Liver (tissue), 9 donors: ENCODE data around the gene TP53I13. TPM values are rescaled to one million over a fixed set of nuclear protein-coding genes. Genes with fewer than 3 reads are reported as not detected.

Source experiments
- DNase-seq: peaks from one replicate; pipeline ENCODE4 v3.0.0-alpha.2; 2017; ENCODE audit warnings: low spot score
- H3K27ac ChIP-seq, 2 donors: one replicate each; pipeline ENCODE4 v1.7.0; 2013; ENCODE audit warnings: inconsistent platforms in 2 of 2, low read length in 2 of 2, control low read depth in 1 of 2, low read depth in 1 of 2, mild to moderate bottlenecking in 1 of 2
- H3K27me3 ChIP-seq, 4 donors: one replicate each; pipeline versions ENCODE4 v1.6.1 to v1.7.0; 2013; ENCODE audit warnings: low read length in 3 of 4, inconsistent platforms in 1 of 4, mild to moderate bottlenecking in 1 of 4, moderate library complexity in 1 of 4; ENCODE audit not compliant: control insufficient read depth in 4 of 4, insufficient read depth in 4 of 4
- H3K36me3 ChIP-seq, 4 donors: one replicate each; pipeline versions ENCODE4 v1.6.1 to v1.7.0; 2013; ENCODE audit warnings: low read length in 3 of 4, mild to moderate bottlenecking in 3 of 4, low read depth in 1 of 4, moderate library complexity in 1 of 4; ENCODE audit not compliant: control insufficient read depth in 4 of 4, insufficient read depth in 3 of 4
- H3K4me1 ChIP-seq, 4 donors: one replicate each; pipeline versions ENCODE4 v1.6.1 to v1.7.0; 2013; ENCODE audit warnings: low read length in 3 of 4, mild to moderate bottlenecking in 3 of 4, moderate library complexity in 1 of 4; ENCODE audit not compliant: control insufficient read depth in 4 of 4, insufficient read depth in 4 of 4
- H3K4me3 ChIP-seq, 3 donors: one replicate each; pipeline versions ENCODE4 v1.6.1 to v1.7.0; 2013; ENCODE audit warnings: low read length in 3 of 3, control low read depth in 1 of 3, low read depth in 1 of 3, mild to moderate bottlenecking in 1 of 3
- H3K9ac ChIP-seq, 2 donors: one replicate each; pipeline ENCODE4 v1.7.0; 2013; ENCODE audit warnings: low read length in 2 of 2, mild to moderate bottlenecking in 2 of 2, moderate library complexity in 2 of 2, control low read depth in 1 of 2, low read depth in 1 of 2
- H3K9me3 ChIP-seq, 4 donors: one replicate each; pipeline versions ENCODE4 v1.6.1 to v1.7.0; 2013; ENCODE audit warnings: low read length in 3 of 4; ENCODE audit not compliant: control insufficient read depth in 4 of 4
- FOXA2 ChIP-seq: IDR thresholded peaks from 2 replicates; pipeline ENCODE4 v1.6.1; 2016; ENCODE audit warnings: antibody characterized with exemption
- HNF4A ChIP-seq, 2 donors: conservative IDR thresholded peaks; 2 replicates each; pipeline ENCODE4 v1.6.1; 2016; ENCODE audit warnings: antibody characterized with exemption in 2 of 2, mild to moderate bottlenecking in 2 of 2
- HNF4G ChIP-seq: IDR thresholded peaks from 2 replicates; pipeline ENCODE4 v1.6.1; 2016; ENCODE audit warnings: antibody characterized with exemption
- JUND ChIP-seq, 2 donors: IDR thresholded peaks; 2 replicates each; pipeline ENCODE4 v1.6.1; 2016; ENCODE audit warnings: antibody characterized with exemption in 2 of 2
- NR2F2 ChIP-seq: IDR thresholded peaks from 2 replicates; pipeline ENCODE4 v1.6.1; 2016; ENCODE audit warnings: antibody characterized with exemption
- RAD21 ChIP-seq, 2 donors: IDR thresholded peaks; 2 replicates each; pipeline ENCODE4 v1.6.1; 2016; ENCODE audit warnings: antibody characterized with exemption in 2 of 2, mild to moderate bottlenecking in 2 of 2
- SP1 ChIP-seq: IDR thresholded peaks from 2 replicates; pipeline ENCODE4 v1.6.1; 2018; ENCODE audit warnings: antibody characterized with exemption, mild to moderate bottlenecking
- TAF1 ChIP-seq: conservative IDR thresholded peaks from 2 replicates; pipeline ENCODE4 v1.6.1; 2016; ENCODE audit warnings: antibody characterized with exemption, mild to moderate bottlenecking
- YY1 ChIP-seq: IDR thresholded peaks from 2 replicates; pipeline ENCODE4 v1.6.1; 2016; ENCODE audit warnings: antibody characterized with exemption, mild to moderate bottlenecking
- whole genome bisulfite sequencing: extraction: QIAGEN DNeasy Blood & Tissue Kit; methylation state at CpG from one replicate; pipeline ENCODE4 v1.1.7; 2013; 5-methylcytosine and 5-hydroxymethylcytosine counted together
- polyA plus RNA-seq, 2 donors: library from polyadenylated mRNA; stranded (reverse) in 1 of 2; unstranded in 1 of 2; fragments of 200-250 nt in 1 of 2; fragments of >200 nt in 1 of 2; fragmentation: Nextera tagmentation in 1 of 2; extraction: Ambion mirVana in 1 of 2; gene quantifications; one replicate each; pipeline versions ENCODE4 v1.2.1 to v1.2.3, GENCODE V29; 2013 to 2015
- total RNA-seq, 2 donors: library from RNA; depleted of rRNA; stranded (reverse); fragments of >200 nt; gene quantifications; one replicate each; pipeline ENCODE4 v1.2.3, GENCODE V29; 2014
- TF ChIP-seq, protein P1 (sequence below): IDR thresholded peaks from 2 replicates; pipeline ENCODE4 v1.6.1; 2016; ENCODE audit warnings: antibody characterized with exemption, mild to moderate bottlenecking
- TF ChIP-seq, protein P2 (sequence below): IDR thresholded peaks from 2 replicates; pipeline ENCODE4 v1.6.1; 2016; ENCODE audit warnings: antibody characterized with exemption
- TF ChIP-seq, protein P3 (sequence below): fragments of 150-350 bp; IDR thresholded peaks from 2 replicates; pipeline ENCODE4 v1.5.1; 2017; ENCODE audit warnings: improper control_type of control experiment, low read depth, low read length; ENCODE audit not compliant: missing input control
- TF ChIP-seq, protein P4 (sequence below): IDR thresholded peaks from 2 replicates; pipeline ENCODE4 v1.6.1; 2016; ENCODE audit warnings: antibody characterized with exemption
- donor health status: healthy.
- donor health status: healthy.
- donor health status: healthy.
- donor health status: healthy.
- donor health status: healthy.

Gene TP53I13
- total and polyA plus RNA-seq, 4 donors: 12.2 to 42.6 (median 24.5) TPM

DNA sequence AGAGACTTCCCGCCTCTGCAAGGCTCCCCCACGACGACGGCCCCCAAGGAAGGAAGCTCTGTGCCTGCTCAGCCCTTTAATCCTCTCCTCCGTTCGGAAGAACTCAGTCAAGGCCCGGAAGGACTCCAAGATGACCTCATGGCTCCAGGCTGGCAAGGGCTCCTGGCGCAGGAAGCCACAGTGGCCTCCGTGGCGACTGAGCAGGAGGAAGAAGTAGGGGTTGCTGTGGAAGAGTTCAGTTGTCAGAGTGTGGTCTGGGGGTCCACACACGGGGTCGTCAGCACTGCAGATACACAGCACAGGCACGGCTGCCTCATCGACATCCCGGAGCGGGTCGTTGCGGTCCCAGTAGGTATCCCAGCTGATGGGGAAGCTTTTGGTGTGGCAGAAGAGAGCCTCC, 5.9 kb upstream of the TP53I13 start:
- peaks cover 8 to 54% (median 38%) of the 10 kb centered on the region in 4 donors for H3K4me1 ChIP-seq
- no peak for DNase-seq

DNA sequence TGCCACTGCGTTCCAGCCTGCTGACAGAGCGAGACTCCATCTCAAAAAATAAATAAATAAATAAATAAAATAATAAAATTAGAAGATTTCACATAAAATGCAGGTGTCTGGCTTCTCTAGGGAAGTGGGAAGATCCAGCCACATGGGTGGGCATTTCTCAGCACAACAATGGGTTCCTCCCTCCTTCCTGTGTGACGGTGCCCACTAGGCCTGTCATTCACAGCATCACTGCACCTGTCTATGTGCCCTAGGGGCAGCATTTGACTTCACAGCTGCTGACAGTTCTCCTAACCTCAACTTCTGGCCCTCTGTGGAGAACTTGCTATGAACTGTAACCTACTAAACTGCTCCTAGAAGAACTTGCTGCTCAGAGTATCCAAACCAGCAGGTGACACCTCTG, 4.7 kb upstream of the TP53I13 start:
- Histone ChIP-seq H3K27me3 (no peaks in the 10 kb centered on the region), H3K36me3 (peaks cover 0 to 10% (median 0%) of the 10 kb centered on the region in 4 donors), H3K9me3 (no peaks in the 10 kb centered on the region), H3K27ac (no peak overlapping the region), H3K4me1 (peaks cover 6 to 59% (median 40%) of the 10 kb centered on the region in 4 donors), H3K9ac (no peak overlapping the region), H3K4me3 (no peak overlapping the region)
- no peak for DNase-seq
- 94% methylated on average over 3 of the region's 3 CpGs for WGBS
- TF ChIP-seq RAD21 (IDR thresholded peaks at IDR 0.05) (no peak), NR2F2 (no peak), HNF4G (no peak), YY1 (no peak)
- TF ChIP-seq, protein P1, sequence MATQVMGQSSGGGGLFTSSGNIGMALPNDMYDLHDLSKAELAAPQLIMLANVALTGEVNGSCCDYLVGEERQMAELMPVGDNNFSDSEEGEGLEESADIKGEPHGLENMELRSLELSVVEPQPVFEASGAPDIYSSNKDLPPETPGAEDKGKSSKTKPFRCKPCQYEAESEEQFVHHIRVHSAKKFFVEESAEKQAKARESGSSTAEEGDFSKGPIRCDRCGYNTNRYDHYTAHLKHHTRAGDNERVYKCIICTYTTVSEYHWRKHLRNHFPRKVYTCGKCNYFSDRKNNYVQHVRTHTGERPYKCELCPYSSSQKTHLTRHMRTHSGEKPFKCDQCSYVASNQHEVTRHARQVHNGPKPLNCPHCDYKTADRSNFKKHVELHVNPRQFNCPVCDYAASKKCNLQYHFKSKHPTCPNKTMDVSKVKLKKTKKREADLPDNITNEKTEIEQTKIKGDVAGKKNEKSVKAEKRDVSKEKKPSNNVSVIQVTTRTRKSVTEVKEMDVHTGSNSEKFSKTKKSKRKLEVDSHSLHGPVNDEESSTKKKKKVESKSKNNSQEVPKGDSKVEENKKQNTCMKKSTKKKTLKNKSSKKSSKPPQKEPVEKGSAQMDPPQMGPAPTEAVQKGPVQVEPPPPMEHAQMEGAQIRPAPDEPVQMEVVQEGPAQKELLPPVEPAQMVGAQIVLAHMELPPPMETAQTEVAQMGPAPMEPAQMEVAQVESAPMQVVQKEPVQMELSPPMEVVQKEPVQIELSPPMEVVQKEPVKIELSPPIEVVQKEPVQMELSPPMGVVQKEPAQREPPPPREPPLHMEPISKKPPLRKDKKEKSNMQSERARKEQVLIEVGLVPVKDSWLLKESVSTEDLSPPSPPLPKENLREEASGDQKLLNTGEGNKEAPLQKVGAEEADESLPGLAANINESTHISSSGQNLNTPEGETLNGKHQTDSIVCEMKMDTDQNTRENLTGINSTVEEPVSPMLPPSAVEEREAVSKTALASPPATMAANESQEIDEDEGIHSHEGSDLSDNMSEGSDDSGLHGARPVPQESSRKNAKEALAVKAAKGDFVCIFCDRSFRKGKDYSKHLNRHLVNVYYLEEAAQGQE: no peak

More for the DNA sequence above, 5.9 kb upstream of the TP53I13 start:
- TF ChIP-seq FOXA2 (no peak), JUND (IDR thresholded peaks at IDR 0.05) (no peak), SP1 (no peak), TAF1 (no peak), HNF4A (conservative IDR thresholded peaks at IDR 0.05) (no peak)
- TF ChIP-seq, protein P2, sequence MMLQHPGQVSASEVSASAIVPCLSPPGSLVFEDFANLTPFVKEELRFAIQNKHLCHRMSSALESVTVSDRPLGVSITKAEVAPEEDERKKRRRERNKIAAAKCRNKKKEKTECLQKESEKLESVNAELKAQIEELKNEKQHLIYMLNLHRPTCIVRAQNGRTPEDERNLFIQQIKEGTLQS: no peak
- TF ChIP-seq, protein P3, sequence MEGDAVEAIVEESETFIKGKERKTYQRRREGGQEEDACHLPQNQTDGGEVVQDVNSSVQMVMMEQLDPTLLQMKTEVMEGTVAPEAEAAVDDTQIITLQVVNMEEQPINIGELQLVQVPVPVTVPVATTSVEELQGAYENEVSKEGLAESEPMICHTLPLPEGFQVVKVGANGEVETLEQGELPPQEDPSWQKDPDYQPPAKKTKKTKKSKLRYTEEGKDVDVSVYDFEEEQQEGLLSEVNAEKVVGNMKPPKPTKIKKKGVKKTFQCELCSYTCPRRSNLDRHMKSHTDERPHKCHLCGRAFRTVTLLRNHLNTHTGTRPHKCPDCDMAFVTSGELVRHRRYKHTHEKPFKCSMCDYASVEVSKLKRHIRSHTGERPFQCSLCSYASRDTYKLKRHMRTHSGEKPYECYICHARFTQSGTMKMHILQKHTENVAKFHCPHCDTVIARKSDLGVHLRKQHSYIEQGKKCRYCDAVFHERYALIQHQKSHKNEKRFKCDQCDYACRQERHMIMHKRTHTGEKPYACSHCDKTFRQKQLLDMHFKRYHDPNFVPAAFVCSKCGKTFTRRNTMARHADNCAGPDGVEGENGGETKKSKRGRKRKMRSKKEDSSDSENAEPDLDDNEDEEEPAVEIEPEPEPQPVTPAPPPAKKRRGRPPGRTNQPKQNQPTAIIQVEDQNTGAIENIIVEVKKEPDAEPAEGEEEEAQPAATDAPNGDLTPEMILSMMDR: no peak
- TF ChIP-seq, protein P4, sequence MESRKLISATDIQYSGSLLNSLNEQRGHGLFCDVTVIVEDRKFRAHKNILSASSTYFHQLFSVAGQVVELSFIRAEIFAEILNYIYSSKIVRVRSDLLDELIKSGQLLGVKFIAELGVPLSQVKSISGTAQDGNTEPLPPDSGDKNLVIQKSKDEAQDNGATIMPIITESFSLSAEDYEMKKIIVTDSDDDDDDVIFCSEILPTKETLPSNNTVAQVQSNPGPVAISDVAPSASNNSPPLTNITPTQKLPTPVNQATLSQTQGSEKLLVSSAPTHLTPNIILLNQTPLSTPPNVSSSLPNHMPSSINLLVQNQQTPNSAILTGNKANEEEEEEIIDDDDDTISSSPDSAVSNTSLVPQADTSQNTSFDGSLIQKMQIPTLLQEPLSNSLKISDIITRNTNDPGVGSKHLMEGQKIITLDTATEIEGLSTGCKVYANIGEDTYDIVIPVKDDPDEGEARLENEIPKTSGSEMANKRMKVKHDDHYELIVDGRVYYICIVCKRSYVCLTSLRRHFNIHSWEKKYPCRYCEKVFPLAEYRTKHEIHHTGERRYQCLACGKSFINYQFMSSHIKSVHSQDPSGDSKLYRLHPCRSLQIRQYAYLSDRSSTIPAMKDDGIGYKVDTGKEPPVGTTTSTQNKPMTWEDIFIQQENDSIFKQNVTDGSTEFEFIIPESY: no peak
- Histone ChIP-seq H3K4me3 (no peak overlapping the region), H3K36me3 (peaks cover 0 to 10% (median 0%) of the 10 kb centered on the region in 4 donors), H3K27ac (peak overlapping the region in 1 of 2 donors; percentile 54), H3K9ac (no peak overlapping the region), H3K9me3 (no peaks in the 10 kb centered on the region), H3K27me3 (no peaks in the 10 kb centered on the region)
- 78% methylated on average over 18 of the region's 18 CpGs for WGBS
